Measurements from ENCODE around the gene RELN. TPM values are rescaled to one million over a fixed set of nuclear protein-coding genes. Genes with fewer than 3 reads are reported as not detected.

Gene RELN
- total and polyA plus RNA-seq, 3 donors from 2014 or later, result 3.8 to 5.8 (median 5.2) TPM

DNA sequence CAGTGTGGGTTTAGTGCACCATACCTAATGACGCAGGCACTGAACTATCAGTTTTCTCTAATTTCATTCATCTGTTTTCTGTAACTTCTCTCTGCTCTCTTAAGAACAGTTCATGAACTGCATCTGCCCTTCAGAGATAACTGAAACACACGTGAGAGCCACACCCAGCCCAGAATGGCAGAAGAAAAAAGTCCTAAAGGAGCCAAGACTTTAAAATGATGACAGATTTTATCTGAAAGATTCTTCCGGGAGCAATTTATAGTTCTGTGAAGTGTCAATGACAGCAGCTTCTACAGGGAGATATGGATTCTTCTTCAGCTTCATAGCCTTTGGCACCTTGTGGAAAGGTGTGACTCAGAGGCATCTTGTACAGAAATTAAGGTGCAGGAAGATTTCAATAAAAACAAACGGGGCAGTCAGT, 332.0 kb downstream of the RELN start:
- Histone ChIP-seq H3K27ac (no peak overlapping the region), H3K36me3 (ENCODE audit: low read depth, missing control alignments) (no peaks in the 10 kb centered on the region), H3K4me1 (no peaks in the 10 kb centered on the region), H3K27me3 (no peaks in the 10 kb centered on the region), H3K4me3 (no peak overlapping the region), H3K9me3 (no peaks in the 10 kb centered on the region)
- intact Hi-C loops (cut with DNase I; ENCODE audit: low total_unique reads), result no loop called here
- TF ChIP-seq, protein P1, sequence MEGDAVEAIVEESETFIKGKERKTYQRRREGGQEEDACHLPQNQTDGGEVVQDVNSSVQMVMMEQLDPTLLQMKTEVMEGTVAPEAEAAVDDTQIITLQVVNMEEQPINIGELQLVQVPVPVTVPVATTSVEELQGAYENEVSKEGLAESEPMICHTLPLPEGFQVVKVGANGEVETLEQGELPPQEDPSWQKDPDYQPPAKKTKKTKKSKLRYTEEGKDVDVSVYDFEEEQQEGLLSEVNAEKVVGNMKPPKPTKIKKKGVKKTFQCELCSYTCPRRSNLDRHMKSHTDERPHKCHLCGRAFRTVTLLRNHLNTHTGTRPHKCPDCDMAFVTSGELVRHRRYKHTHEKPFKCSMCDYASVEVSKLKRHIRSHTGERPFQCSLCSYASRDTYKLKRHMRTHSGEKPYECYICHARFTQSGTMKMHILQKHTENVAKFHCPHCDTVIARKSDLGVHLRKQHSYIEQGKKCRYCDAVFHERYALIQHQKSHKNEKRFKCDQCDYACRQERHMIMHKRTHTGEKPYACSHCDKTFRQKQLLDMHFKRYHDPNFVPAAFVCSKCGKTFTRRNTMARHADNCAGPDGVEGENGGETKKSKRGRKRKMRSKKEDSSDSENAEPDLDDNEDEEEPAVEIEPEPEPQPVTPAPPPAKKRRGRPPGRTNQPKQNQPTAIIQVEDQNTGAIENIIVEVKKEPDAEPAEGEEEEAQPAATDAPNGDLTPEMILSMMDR (IDR thresholded peaks at IDR 0.05), result no peak
- TF ChIP-seq POLR2A (IDR thresholded peaks at IDR 0.05), result no peak
- 62 to 67% methylated on average over 4 of the region's 4 CpGs for WGBS, 2 donors
- DNase-seq, result no peak

DNA sequence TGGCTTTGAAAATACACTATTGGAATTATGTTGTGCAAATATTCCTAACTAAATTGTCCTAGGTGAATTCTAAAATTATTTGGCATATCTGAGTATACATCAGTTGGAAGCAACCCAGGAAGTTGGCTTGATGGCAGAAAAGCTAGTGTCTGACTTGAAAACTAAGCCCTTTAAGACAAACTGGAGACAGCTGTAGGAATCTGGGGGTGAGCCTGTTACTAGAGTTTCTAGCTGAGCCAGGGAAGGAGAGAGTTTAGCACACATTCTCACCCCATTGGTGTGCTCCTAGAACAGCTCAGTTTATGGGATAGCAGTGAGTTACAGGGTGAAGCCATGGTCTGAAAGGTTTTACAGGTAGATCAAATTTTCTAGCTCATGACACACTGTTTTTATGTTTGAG, 333.2 kb downstream of the RELN start:
- H3K36me3 ChIP-seq (ENCODE audit: low read depth, missing control alignments), result no peaks in the 10 kb centered on the region
- no peak overlapping the region for H3K4me3 ChIP-seq
- H3K9me3 ChIP-seq, result no peaks in the 10 kb centered on the region
- no peak for DNase-seq
- H3K27ac ChIP-seq, result no peak overlapping the region
- H3K4me1 ChIP-seq, result no peaks in the 10 kb centered on the region
- no peak for TF ChIP-seq POLR2A (IDR thresholded peaks at IDR 0.05)
- TF ChIP-seq, protein P1 (IDR thresholded peaks at IDR 0.05), result no peak
- intact Hi-C loops (cut with DNase I; ENCODE audit: low total_unique reads), result no loop called here
- no peaks in the 10 kb centered on the region for H3K27me3 ChIP-seq

DNA sequence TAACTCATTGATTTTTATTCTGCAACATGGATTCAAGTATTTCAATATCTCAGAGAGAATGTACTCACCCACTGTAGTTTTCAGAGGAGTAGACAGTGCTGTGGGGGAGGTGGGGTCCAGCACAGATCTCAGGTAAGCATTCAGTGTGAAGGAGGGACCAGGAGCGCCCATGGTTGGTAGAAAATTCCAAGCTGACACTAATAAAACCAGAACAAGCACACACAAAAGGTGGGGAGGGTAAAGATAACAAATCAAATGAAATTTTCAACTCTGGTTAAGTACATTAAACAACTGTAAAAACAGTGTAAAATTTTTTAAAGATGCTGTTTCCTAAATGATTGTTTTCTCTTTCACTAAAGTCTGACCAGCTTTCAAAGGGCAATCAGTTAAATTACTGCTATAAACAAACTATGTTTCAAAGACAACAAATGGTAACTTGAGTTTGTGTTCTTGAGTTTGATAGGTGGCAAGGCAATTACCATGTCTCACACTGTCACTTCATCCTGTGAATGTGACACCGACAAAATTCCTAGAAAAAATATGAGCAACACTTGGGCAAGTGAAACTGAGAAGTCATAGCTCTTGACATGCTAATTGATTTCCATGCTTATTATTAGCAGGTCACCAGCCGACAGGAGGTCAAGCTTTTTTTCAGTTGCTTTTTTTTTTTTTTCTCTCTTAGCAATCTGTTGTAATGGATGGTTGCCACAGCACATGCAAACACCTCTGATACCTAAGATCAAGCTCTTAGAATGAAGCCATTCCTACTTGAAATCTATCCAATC, 337.7 kb downstream of the RELN start:
- Histone ChIP-seq H3K4me1 (no peaks in the 10 kb centered on the region), H3K27me3 (no peaks in the 10 kb centered on the region), H3K27ac (no peak overlapping the region), H3K4me3 (no peak overlapping the region), H3K36me3 (ENCODE audit: low read depth, missing control alignments) (no peaks in the 10 kb centered on the region), H3K9me3 (no peaks in the 10 kb centered on the region)
- intact Hi-C loops (cut with DNase I; ENCODE audit: low total_unique reads), result no loop called here
- no peak for TF ChIP-seq POLR2A (IDR thresholded peaks at IDR 0.05)
- TF ChIP-seq, protein P1 (IDR thresholded peaks at IDR 0.05), result no peak
- no peak for DNase-seq
- 33 to 51% methylated on average over 3 of the region's 3 CpGs for WGBS, 2 donors

DNA sequence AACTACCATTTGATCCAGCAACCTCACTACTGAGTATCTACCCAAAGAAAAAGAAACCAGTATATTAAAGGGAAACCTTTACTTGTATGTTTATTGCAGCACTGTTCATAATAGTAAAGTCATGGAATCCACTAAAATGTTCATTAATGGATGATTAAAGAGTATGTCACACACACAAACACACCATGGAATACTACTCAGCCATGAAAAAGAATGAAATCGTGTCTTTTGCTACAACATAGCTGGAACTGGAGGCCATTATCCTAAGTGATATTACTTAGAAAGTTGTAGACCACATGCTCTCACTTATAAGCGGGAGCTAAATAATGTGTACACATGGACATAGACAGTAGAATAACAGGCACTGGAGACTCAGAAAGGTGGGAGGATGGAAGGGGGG, 340.4 kb downstream of the RELN start:
- Histone ChIP-seq H3K4me3 (no peak overlapping the region), H3K27ac (no peak overlapping the region), H3K9me3 (no peaks in the 10 kb centered on the region), H3K36me3 (ENCODE audit: low read depth, missing control alignments) (no peaks in the 10 kb centered on the region), H3K4me1 (no peaks in the 10 kb centered on the region), H3K27me3 (no peaks in the 10 kb centered on the region)
- intact Hi-C loops (cut with DNase I; ENCODE audit: low total_unique reads), result no loop called here
- no peak for TF ChIP-seq POLR2A (IDR thresholded peaks at IDR 0.05)
- TF ChIP-seq, protein P1 (IDR thresholded peaks at IDR 0.05), result no peak
- WGBS, 2 donors, result 93% methylated on average over 2 of the region's 2 CpGs
- DNase-seq, result no peak

DNA sequence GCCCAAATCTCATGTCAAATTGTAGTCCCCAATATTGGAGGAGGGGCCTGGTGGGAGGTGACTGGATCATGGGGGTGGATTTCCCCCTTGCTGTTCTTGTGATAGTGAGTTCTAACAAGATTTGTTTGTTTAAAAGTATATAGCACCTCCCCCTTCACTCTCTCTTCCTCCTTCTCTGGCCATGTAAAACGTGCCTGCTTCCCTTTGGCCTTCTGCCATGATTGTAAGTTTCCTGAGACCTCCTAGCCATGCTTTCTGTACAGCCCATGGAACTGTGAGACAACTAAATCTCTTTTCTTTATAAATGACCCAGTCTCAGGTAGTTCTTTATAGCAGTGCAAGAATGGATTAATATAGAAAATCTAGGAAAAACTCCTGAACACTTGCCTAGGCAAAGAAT, 341.3 kb downstream of the RELN start:
- H3K27me3 ChIP-seq, result no peaks in the 10 kb centered on the region
- H3K4me1 ChIP-seq, result no peaks in the 10 kb centered on the region
- 16 to 28% methylated on average over 1 of the region's 1 CpG for WGBS, 2 donors
- H3K4me3 ChIP-seq, result no peak overlapping the region
- no peak for TF ChIP-seq POLR2A (IDR thresholded peaks at IDR 0.05)
- TF ChIP-seq, protein P1 (IDR thresholded peaks at IDR 0.05), result no peak
- no peaks in the 10 kb centered on the region for H3K9me3 ChIP-seq
- no peak for DNase-seq
- H3K27ac ChIP-seq, result no peak overlapping the region
- H3K36me3 ChIP-seq (ENCODE audit: low read depth, missing control alignments), result no peaks in the 10 kb centered on the region
- intact Hi-C loops (cut with DNase I; ENCODE audit: low total_unique reads), result no loop called here

All from testis (tissue), 3 donors.